Effector memory CD8-positive, alpha-beta T cell (primary cell): ENCODE measurements around the gene ARHGAP11A.

ENCODE experiments used
- ATAC-seq: fragments of 150-1000 bp; cut with Tn5 transposase; replicated peaks from 2 replicates; pipeline ENCODE4 v1.10.0; 2021; ENCODE audit warnings: mild to moderate bottlenecking, moderate library complexity
- DNase-seq, 3 experiments: peaks; one replicate each; pipeline ENCODE4 v3.0.0; 2021
- H3K27ac Mint-ChIP-seq, 2 donors: one replicate each; pipeline ENCODE4 v1.8.0; 2022; ENCODE audit warnings: mild to moderate bottlenecking in 2 of 2, mixed read lengths in 2 of 2, moderate library complexity in 2 of 2
- H3K27me3 Mint-ChIP-seq, 2 donors: one replicate each; pipeline ENCODE4 v1.8.0; 2022; ENCODE audit warnings: mixed read lengths in 2 of 2
- H3K36me3 Mint-ChIP-seq: one replicate; pipeline ENCODE4 v1.8.0; 2022; ENCODE audit warnings: mild to moderate bottlenecking, moderate library complexity, mixed read lengths; ENCODE audit not compliant: insufficient read depth
- H3K4me1 Mint-ChIP-seq, 2 donors: one replicate each; pipeline ENCODE4 v1.8.0; 2022; ENCODE audit warnings: low read depth in 2 of 2, mixed read lengths in 2 of 2
- H3K4me3 Mint-ChIP-seq, 2 donors: one replicate each; pipeline ENCODE4 v1.8.0; 2022; ENCODE audit warnings: mild to moderate bottlenecking in 2 of 2, mixed read lengths in 2 of 2, moderate library complexity in 2 of 2
- H3K9me3 Mint-ChIP-seq, 2 donors: one replicate each; pipeline ENCODE4 v1.8.0; 2022; ENCODE audit warnings: mixed read lengths in 2 of 2

ARHGAP11A gene

GRCh38 chr15:32642667-32643435 is 27.5 kb downstream of the ARHGAP11A start:
- Mint-ChIP-seq H3K27me3 (no peaks in the 10 kb centered on the region), H3K4me1 (no peaks in the 10 kb centered on the region), H3K9me3 (no peaks in the 10 kb centered on the region), H3K36me3 (no peaks in the 10 kb centered on the region), H3K27ac (no peak overlapping the region), H3K4me3 (no peak overlapping the region)
- DNase-seq (no peak), ATAC-seq (no peak)

DNA sequence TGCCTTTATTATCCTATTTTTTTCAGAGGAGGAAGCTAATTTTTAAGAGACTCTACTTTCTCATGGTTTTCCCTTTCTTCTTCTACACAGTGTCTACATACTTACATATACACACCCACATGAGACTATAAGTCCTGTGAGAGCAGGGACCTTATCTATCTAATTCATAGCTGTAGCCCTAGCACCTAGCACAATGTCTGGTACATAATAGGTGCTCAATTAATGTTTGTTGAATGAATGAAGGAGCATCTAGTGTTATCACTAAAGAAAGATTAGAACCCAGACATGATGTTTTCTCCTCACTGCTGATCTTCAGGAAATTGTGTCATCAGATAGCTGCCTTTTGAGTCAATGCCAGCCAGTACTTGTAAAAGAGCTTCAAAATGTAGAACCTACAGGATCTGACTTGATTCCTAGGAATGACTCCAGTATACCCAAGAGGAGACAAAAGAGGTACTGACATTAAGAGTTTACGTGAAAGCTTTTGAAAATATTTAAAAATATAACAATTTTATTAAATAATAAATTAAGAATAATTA is 28.7 kb downstream of the ARHGAP11A start:
- no peaks in the 10 kb centered on the region for H3K9me3 Mint-ChIP-seq
- H3K4me1 Mint-ChIP-seq: no peaks in the 10 kb centered on the region
- H3K27ac Mint-ChIP-seq: no peak overlapping the region
- DNase-seq (no peak), ATAC-seq (no peak)
- H3K36me3 Mint-ChIP-seq: no peaks in the 10 kb centered on the region
- no peak overlapping the region for H3K4me3 Mint-ChIP-seq
- H3K27me3 Mint-ChIP-seq: no peaks in the 10 kb centered on the region

DNA sequence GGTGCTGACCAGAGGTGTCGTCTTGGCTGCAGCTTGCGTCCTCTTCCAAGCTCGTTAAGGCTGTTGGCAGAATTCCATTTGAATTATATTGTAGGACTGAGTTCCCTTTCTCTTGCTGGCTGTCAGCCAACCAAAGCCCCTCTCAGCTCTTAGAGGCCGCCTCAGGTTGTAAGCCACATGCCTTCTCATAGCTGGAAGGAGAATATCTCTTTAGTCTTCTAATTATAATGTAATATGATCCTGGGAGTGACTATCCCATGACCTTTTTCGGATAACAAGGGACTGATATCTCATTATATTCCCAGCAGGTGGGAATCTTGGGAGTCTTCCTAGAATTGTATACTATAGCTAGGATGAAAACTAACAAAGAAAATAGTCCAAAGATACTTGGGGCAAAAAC is 31.0 kb downstream of the ARHGAP11A start:
- no peaks in the 10 kb centered on the region for H3K9me3 Mint-ChIP-seq
- H3K27me3 Mint-ChIP-seq: no peaks in the 10 kb centered on the region
- H3K4me1 Mint-ChIP-seq: no peaks in the 10 kb centered on the region
- no peak for ATAC-seq
- DNase-seq: no peak
- H3K4me3 Mint-ChIP-seq: no peak overlapping the region
- H3K27ac Mint-ChIP-seq: no peak overlapping the region
- no peaks in the 10 kb centered on the region for H3K36me3 Mint-ChIP-seq

- Mint-ChIP-seq H3K27ac (no peak overlapping the region), H3K9me3 (no peaks in the 10 kb centered on the region), H3K27me3 (no peaks in the 10 kb centered on the region), H3K4me3 (no peak overlapping the region), H3K36me3 (no peaks in the 10 kb centered on the region), H3K4me1 (no peaks in the 10 kb centered on the region)
- ATAC-seq (no peak), DNase-seq (no peak)
These were observed 34.0 kb downstream of the ARHGAP11A start for GRCh38 chr15:32649342-32649741.

DNA sequence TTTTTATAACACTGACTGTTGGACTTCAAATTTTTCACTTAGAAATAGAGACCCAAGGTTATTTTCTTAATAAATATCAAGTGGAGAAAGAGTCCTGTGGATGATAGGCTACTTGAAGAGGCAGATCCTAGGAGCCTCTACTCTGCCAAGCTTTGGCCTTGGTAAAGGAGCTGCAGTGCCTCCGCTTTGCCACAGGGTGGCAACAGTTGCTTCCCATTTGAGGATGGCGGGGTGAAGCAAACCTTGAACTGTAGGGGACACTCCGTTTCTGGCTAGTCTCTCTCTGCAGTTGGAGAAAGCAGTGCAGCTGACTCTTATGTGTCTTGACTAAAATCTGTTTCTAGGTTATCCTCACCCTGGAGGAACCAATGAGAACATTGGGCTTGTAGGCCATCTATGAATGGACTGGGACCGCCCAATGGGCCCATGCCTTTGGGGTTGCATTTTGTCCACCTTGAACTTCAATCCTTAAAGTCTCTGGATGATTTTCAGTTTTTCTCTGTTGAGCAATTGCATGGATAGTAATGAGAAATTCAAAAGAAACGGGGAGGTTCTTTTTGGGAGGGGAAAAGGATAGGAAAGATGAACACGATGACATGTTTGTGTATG is 36.0 kb downstream of the ARHGAP11A start:
- H3K9me3 Mint-ChIP-seq: no peaks in the 10 kb centered on the region
- ATAC-seq (peak; percentile 82), DNase-seq (peak; percentile 32 to 45 (median 43))
- no peaks in the 10 kb centered on the region for H3K4me1 Mint-ChIP-seq
- no peak overlapping the region for H3K4me3 Mint-ChIP-seq
- H3K27ac Mint-ChIP-seq: no peak overlapping the region
- H3K36me3 Mint-ChIP-seq: no peaks in the 10 kb centered on the region
- no peaks in the 10 kb centered on the region for H3K27me3 Mint-ChIP-seq

GRCh38 chr15:32652178-32652577 is 36.9 kb downstream of the ARHGAP11A start:
- DNase-seq (no peak), ATAC-seq (no peak)
- H3K4me3 Mint-ChIP-seq: no peak overlapping the region
- H3K36me3 Mint-ChIP-seq: no peaks in the 10 kb centered on the region
- H3K27me3 Mint-ChIP-seq: no peaks in the 10 kb centered on the region
- H3K4me1 Mint-ChIP-seq: peaks cover under 1 to 2% of the 10 kb centered on the region in 2 donors
- H3K9me3 Mint-ChIP-seq: no peaks in the 10 kb centered on the region
- H3K27ac Mint-ChIP-seq: no peak overlapping the region

GRCh38 chr15:32656091-32656490 is 40.8 kb downstream of the ARHGAP11A start:
- Mint-ChIP-seq H3K4me1 (peaks cover 5 to 10% of the 10 kb centered on the region in 2 donors), H3K4me3 (no peak overlapping the region), H3K27ac (no peak overlapping the region), H3K9me3 (no peaks in the 10 kb centered on the region), H3K27me3 (no peaks in the 10 kb centered on the region), H3K36me3 (no peaks in the 10 kb centered on the region)
- ATAC-seq (no peak), DNase-seq (no peak)

- Mint-ChIP-seq H3K27ac (no peak overlapping the region), H3K27me3 (no peaks in the 10 kb centered on the region), H3K4me3 (no peak overlapping the region), H3K36me3 (no peaks in the 10 kb centered on the region), H3K9me3 (no peaks in the 10 kb centered on the region), H3K4me1 (peaks cover 5 to 10% of the 10 kb centered on the region in 2 donors)
- no peak for DNase-seq
- ATAC-seq: no peak
These were observed 41.2 kb downstream of the ARHGAP11A start for GRCh38 chr15:32656496-32656895.

DNA sequence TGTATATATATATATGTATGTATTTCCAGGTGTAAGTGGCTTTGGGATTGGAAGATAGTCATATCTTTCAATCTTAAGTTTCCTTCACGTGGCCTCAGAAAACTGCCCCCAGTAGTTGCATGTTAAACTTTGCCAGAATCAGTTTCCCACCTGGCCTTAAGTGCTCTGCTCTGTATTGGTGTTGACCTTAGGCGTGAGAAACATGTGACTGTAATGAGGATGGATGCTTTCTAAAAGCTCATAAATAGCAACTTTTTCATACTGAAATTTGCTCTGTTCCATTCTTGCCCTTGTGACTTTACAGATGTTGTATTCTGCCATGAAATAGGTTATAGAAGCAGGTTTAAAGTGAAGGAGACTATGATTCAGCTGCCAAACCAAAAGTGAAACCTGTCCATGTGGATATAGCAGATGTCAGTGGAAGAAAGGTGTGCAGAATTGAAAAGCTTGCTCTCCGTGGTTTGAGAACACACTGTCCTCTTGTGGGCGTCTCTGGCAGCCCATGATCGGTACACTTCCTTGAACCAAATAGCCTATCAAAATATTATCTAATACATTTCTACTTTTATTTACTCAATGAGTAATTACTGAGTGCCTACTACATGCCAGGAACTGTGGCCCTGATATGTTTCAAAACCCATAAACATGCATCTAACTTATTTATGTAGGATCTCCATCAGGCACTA is 42.0 kb downstream of the ARHGAP11A start:
- no peaks in the 10 kb centered on the region for H3K9me3 Mint-ChIP-seq
- no peaks in the 10 kb centered on the region for H3K36me3 Mint-ChIP-seq
- peak overlapping the region; percentile 15 to 62 for H3K27ac Mint-ChIP-seq
- ATAC-seq: peak; percentile 75
- H3K4me3 Mint-ChIP-seq: peak overlapping the region; percentile 30 to 61
- H3K4me1 Mint-ChIP-seq: peaks cover 5 to 10% of the 10 kb centered on the region in 2 donors
- DNase-seq: no peak
- no peaks in the 10 kb centered on the region for H3K27me3 Mint-ChIP-seq

DNA sequence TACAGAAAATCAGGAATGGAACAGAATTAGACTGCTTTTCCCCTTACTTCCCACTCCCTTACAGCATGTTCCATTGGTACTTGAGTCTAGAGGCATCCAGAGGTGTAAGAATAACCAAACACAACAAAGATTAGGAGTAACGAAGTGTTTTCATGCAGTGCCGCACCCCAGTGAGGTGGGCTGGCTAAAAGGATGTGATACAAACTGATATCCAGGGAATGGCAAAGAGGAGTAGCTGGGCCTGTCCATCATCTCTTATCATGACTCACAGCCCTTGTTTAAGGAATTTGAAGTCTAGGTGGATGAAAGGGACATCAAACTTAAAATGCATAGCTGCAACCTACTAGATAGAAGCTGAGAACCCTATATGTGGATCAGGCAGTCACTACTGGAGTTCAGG is 42.6 kb downstream of the ARHGAP11A start:
- Mint-ChIP-seq H3K4me3 (no peak overlapping the region), H3K27me3 (no peaks in the 10 kb centered on the region), H3K36me3 (no peaks in the 10 kb centered on the region), H3K4me1 (peaks cover 9 to 15% of the 10 kb centered on the region in 2 donors), H3K9me3 (no peaks in the 10 kb centered on the region), H3K27ac (peak overlapping the region; percentile 15 to 62)
- ATAC-seq: no peak
- DNase-seq: no peak

DNA sequence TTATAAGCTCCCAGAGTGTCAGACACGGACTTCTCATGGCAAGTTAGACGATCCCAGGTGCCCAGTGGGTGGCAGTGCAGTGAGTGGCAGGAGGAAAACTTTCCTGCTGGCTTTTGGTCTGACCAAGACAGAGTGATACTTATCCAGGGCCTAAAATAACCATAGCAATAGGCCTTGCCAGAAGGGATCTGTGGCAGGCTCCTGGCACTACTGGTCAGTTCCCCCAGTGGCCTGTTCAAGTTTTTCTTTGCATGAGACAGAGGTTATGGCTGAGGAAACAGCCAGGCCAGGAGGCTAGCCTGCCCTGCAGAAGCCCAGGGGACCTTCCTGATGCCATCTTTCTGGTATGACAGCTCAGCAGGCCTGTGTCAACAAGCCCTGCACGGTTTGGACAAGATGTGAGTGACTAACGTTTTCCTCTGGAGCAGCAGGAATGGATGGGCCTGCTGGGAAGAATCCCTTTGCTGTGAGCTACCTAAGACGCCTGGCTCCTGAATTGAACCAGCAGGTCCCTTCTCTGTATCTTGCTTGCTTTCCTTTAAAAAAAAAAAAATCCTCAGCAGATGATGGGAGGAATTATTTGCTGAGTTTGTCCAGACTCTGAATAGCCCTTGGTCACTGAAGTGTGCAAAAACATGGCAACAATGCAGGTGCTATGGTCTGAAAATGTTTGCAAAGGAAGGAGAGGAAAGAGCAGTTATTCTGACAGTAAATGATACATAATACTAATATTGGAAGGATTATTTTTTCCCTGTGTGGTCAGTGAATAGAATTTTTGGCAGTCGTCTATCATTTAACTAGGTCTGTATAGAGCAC is 44.2 kb downstream of the ARHGAP11A start:
- DNase-seq (no peak), ATAC-seq (no peak)
- no peaks in the 10 kb centered on the region for H3K9me3 Mint-ChIP-seq
- H3K27ac Mint-ChIP-seq: no peak overlapping the region
- no peak overlapping the region for H3K4me3 Mint-ChIP-seq
- no peaks in the 10 kb centered on the region for H3K36me3 Mint-ChIP-seq
- H3K4me1 Mint-ChIP-seq: peaks cover 9 to 15% of the 10 kb centered on the region in 2 donors
- H3K27me3 Mint-ChIP-seq: no peaks in the 10 kb centered on the region

DNA sequence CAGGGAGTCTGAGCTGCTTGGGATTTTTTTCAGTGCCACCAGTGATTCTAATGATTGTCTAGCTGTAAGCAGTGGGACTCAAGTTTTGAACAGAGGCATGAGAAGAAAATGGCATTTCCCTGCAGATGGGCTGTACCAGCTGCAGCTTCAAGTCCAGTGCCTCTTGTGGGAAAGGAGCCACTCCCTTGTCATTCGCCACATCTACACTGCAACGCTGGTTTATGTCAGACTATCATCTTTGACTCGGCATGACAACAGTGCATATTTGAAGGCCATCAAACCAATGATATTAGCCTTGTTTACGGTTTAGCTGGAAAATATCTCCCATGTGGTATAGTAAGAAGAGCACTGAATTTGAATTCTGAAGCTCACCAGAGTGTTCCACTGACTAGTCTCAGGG is 48.4 kb downstream of the ARHGAP11A start:
- Mint-ChIP-seq H3K27me3 (no peaks in the 10 kb centered on the region), H3K27ac (no peak overlapping the region), H3K4me1 (peaks cover 5 to 6% of the 10 kb centered on the region in 2 donors), H3K4me3 (no peak overlapping the region), H3K9me3 (no peaks in the 10 kb centered on the region), H3K36me3 (no peaks in the 10 kb centered on the region)
- DNase-seq: no peak
- ATAC-seq: no peak

DNA sequence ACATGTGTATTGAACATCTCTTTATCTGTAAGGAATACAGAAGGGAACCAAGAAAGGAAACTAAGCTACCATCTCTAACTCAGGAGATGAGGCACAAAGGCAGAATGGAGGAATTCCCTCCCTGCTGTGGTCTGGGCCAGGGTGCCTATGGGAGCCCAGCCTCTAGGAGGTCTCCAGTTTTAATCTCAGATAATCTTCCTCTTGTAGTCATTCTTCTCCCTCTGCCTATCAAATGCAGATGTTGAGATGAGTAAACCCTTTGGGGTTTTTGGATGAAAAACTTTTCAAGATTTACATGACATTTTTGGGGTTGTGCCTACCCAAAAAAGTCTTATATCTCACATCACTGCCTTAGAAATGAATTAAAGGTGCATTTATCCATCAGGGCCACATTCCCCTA is 49.5 kb downstream of the ARHGAP11A start:
- Mint-ChIP-seq H3K27ac (no peak overlapping the region), H3K9me3 (no peaks in the 10 kb centered on the region)
- no peak for ATAC-seq

More for the DNA sequence above, 49.5 kb downstream of the ARHGAP11A start:
- H3K4me3 Mint-ChIP-seq: no peak overlapping the region
- no peaks in the 10 kb centered on the region for H3K36me3 Mint-ChIP-seq
- H3K4me1 Mint-ChIP-seq: peaks cover 5 to 6% of the 10 kb centered on the region in 2 donors
- DNase-seq: no peak
- no peaks in the 10 kb centered on the region for H3K27me3 Mint-ChIP-seq
